NK-92 (cell line): ENCODE results near the gene HNMT.
"Not testable (repeated sequence)": the region's sequence is repeated elsewhere in the genome, so short reads cannot be mapped to it uniquely, and the experiment has no call there.

Experiments used
- DNase-seq: peaks from one replicate; lab custom pipeline; 2025; ENCODE audit not compliant: unreplicated experiment; lab: John Stamatoyannopoulos, UW

HNMT gene

DNA sequence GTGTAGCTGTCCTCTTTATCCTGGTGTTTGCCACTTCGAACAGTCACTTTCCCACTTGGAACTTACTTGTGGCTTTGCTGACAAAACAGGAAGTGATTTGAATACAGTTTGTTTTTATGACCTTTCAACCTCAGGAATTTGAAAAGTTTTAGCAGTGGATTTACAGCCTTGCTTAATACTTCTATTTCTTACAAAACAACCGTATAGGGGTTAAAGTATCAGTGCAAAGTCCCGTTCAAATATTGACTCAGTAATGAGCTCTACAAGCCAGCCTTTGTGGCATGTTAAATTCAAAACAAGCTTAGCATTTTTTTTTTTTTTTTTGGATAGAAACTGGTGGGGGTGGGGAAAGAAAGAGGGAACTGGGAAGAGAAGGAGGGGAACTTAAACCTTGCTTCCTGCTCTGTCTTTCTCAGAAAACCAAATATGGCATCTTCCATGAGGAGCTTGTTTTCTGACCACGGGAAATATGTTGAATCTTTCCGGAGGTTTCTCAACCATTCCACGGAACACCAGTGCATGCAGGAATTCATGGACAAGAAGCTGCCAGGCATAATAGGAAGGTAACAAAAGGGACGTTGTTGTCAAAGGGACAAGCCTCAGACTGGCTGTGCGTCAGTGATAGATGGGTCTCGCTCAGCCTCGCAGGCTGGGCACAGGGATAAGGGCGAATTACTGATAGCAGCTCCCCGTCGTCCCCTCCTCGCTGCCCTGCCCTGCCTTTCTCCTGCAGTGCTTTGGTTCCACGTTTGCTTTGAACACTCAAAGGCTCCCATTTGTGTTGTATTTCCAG, at the start of gene HNMT:
Gene HNMT (plus strand): TSS at position 408 of the 793 bp plus-strand sequence. CDS start 19 bp downstream, at position 427.
- DNase-seq: no peak

DNA sequence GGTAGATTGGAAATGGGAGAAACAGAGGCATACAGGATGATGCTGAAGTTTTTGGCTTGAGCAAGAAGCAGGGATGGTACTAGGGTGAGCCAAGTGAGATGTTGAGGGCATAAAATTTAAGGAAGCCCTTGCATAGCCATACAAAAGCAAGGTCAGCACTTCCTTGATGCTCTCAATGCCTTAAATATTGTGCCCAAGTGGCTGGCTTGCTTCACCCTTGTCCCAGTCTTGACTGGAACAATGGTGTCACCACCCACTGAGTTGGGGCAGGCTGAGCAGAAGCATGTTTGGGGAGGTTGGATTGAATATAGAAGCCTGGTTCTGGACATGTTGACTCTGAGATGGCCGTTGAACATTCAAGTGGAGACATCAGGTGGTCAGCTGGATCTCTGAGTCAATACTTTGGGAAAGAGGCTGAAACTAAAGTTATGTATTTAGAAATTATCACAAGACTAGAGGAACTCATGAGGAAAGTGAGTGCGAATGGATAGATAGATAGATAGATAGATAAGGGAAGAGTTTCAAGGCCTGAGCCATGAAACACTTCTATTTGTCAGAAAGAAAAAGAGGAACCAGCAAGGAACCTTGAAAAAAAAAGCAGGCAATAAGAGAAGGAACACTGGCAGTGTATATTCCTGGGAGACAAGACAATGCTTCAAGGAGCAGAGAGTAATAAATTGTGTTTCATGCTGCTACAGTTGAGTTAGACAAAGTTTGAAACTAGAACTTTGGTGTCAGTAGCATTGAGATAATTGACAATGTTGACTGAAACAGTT, 43.0 kb upstream of the HNMT start:
- DNase-seq: no peak

- DNase-seq: not testable (repeated sequence)
These were observed 42.1 kb upstream of the HNMT start for GRCh38 chr2:137922171-137922570.

DNA sequence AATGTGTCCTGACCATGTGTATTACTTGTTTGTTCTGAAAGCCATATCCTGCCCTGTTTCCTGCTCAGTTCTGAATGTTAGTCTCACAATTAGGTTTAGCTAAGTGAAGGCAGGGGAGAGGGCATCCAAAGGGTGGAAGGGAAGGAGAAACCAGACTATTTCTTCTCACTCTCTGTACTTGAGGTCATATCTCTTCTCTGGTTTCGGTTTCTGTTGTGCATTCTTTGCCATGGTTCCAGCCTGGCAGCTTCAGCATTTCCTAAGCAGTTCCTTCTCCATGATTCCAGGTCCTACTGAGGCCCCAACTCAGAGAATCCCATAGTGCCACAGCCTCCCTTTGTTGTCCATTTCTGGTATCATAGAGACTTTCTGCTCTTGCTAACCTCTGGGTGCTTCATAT, 40.3 kb upstream of the HNMT start:
- no peak for DNase-seq

DNA sequence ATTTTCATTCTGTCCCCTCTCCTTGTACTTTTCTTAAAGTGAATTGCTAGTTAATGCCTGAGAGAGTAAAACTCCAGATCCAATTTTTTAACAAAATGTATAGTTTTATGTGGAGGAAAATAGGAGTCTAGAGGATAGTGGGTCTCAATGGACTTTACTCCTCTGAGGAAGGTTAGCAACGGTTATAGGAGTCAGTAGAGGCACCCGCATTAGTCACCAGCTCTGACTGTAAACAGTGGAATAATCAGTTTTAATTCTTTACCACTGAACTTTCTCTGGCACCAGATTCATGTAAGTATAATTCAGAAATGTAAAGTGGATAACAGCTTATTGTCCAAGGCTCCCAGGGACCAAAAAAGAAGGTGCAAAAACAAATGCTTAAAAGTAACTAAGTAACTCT, 38.7 kb upstream of the HNMT start:
- no peak for DNase-seq

DNA sequence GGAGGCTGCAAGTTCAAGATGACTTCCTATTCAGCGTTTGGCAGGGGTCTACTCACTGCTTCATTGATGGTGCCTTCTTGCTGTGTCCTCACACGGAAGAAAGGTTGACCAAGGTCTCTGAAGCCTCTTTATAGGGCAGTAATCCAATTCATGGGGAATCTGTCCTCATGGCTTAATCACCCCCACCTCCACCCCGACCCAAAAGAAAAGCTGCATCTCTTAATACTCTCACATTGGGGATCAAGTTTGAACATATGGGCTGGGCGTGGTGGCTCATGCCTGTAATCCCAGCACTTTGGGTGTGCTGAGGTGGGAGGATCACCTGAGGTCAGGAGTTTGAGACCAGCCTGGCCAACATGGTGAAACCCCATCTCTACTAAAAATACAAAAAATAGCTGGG, 36.4 kb upstream of the HNMT start:
- DNase-seq: no peak

DNA sequence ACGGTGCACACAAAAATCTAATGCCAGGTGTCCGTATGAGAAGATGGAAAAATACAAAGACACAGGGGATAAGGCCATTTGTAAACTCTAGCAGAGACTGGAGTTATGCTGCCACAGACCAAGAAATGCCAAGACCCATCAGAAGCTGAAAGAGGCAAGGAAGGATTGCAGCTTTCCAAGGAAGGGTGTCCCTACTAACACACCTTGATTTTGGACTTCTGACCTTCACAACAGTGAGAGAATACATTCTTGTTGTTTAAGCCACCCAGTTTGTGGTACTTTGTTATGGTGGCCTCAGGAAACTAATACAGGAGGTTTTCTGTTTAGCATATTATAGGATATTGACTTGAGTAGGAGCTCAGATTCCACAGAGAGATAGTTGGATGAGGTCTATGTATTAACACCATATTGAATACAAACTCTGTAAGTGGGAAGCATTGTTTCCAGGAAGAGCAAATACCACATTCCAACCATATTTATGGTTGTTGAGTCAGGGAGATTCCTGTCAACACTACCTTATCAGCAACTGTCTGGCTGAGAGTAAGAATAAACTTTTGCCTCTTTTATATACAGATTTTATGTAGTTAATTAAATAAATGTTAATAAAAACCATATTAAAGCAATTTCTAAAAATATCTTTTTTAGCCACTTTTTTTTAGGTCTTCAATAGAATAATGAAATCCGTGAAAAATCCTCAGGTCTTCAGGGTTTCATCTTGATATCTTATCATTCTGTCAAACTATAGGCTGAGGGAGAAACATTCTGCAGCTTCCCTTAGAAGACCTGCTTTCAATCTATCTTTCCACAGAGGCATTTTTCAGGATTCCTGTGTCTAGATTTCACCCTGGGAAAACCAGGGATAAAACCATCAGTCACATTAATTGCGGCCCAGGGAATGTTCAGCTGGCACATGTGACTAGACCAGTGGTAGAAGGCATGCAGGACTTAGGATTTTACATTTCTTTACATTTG, 35.4 kb upstream of the HNMT start:
- no peak for DNase-seq

DNA sequence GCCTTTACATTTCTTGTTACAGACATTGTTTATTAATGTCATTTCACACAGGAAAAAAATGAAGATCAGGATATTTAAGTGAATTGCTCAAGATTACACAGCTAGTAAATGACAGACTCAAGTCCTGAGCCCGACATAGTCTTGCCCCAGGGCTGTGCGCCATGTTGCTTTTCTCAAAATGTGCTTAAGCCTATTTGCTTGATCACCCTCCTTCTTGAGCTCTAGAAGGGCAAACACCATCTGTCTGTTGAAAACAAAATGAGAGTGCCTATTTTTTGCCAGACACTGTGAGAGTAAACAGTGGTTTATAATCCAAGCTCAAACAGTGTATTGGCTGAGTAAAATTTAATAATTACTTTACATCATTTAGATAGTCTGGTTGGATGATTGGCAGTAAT, 34.8 kb upstream of the HNMT start:
- DNase-seq: no peak

DNA sequence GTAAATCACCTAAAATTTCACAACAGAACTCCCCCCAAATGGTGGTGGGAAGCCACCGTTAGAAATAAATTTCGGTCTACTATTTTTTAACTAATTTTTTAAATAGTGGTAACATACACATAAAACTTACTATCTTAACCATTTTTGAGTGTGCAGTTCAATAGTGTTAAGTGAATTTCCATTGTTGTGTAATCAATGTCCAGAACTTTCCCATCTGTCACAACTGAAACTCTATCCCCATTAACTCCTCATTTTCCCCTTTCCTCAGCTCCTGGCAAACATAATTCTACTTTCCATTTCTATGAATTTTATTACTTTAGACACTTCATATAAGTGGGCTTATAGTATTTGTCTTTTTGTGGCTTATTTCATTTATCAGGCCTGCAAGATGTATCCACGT, 34.1 kb upstream of the HNMT start:
- no peak for DNase-seq

DNA sequence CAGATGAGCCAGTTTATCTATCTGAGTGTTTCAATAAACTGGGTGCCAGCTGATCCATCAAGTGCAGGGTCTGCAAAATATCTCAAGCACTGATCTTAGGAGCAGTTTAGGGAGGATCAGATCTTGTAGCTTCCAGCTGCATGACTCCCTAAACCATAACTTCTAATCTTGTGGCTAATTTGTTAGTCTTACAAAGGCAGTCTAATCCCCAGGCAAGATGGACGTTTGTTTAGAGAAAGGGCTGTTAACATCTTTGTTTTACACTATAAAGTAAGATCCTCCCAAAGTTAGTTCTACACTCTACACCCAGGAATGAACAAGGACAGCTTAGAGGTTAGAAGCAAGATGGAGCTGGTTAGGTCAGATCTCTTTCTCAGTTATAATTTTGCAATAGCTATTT, 28.7 kb upstream of the HNMT start:
- DNase-seq: no peak

GRCh38 chr2:137937246-137937645, 27.0 kb upstream of the HNMT start:
- DNase-seq: no peak

GRCh38 chr2:137937778-137938177, 26.5 kb upstream of the HNMT start:
- DNase-seq: no peak

DNA sequence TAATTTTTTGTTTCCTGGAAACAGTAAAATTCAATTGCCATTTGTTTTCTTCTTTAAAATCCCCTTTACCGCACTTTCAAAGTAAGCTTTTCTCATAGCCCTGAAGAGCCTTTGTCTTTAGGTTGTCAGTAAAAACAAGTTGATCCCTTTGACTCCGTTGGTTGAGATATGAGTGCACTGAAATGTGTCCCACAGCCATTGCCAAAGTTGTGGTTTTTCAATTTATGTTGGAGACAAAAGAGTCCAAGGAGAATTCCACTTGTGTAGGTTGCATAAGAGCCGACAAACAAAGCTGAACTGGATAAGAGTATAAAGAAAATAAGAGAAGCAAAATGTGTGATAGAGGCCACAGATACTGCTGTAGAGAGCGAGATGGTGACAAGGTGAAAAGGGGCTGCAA, 26.1 kb upstream of the HNMT start:
- no peak for DNase-seq

DNA sequence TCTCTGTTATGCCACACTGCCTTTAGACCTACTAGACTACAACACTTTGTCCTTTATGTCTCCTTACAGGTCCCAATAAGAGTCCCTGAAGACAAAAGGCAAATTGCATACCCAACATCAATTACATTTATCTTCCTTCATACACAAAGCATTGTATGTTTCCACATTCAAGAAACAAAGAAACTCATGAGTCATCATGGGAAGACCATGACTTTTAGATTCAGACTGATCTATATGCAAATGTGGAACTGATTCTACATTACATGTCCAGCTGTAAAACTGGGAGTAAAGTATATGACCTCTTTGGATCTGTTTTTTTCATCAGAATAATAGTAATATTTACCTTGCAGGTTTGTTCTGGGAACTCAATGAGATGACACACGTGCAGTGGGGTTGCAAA, 25.2 kb upstream of the HNMT start:
- DNase-seq: no peak

DNA sequence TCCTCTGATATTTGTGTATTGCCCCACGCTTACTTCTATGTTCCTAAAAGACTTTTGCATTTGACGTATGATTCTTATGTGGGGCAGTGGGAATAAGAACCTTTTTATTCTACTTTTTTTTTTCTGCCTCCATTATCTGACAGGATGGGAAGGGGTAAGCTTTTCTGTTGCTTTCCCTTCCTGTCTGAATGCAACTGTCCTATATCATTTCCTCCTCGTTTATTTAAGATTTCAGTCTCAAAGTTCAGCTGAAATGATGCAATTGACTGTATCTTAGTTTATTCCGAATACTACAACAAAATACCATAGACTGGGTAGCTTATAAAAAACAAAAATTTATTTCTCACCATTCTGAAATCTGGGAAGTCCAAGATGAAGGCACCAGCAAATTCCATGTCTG, 24.1 kb upstream of the HNMT start:
- no peak for DNase-seq

GRCh38 chr2:137942037-137942832, 22.0 kb upstream of the HNMT start:
- DNase-seq: no peak

GRCh38 chr2:137942833-137943677, 21.2 kb upstream of the HNMT start:
- DNase-seq: no peak

DNA sequence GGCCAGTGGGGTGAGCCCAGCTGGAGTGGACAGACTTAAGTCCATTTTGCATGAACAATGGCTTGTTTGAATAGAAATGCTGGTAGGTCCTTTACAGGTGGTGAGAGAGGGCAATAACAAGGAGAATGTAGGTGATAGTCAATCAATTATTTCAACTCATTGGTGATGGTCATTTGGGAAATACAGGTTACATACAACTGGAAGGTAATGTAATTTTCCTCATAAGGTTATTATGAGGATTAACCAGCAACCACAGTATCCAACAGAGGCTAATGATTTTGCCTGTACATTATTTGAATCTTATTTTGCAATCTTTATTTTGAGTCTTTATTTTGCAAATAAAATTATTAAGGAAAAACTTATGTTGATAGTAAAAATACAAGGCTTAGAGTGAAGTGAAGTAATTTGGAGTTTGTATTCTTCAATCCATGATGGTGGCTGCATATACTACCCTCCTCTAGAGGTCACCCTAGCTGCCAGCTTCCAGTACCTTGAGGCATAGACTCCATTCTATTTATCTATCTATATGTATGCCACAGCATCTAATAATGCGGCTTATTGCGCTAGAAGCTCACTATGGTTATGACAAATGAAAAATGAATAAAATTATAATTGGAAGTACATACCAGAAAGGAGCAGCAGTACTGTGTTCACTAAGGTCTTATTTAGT, 20.5 kb upstream of the HNMT start:
- DNase-seq: no peak

DNA sequence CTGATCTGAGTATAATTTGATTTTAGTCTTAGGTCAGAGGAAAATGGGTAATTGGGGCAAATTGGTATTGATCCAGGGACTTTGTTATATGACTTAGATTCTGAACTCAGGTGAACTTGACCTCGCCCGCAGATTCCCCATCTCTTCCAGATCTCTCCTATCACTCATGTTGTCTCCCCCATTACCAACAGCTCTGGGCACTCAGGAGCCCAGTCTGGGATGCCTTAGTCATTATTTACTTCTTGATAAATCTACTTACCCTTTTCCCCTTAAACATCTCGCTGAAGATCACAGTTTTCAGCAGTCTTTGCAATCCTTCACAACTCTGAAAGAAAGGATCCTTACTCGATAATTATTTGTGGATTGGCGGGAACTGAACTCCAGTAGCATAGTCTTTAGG, 19.6 kb upstream of the HNMT start:
- DNase-seq: no peak
